DND-41 (cell line): ENCODE results near the gene LRRC25.

Experiments used
- EZH2 ChIP-seq: IDR thresholded peaks from 3 replicates; pipeline ENCODE4 v1.6.1; 2012; ENCODE audit warnings: borderline replicate concordance, low read depth, mild to moderate bottlenecking, moderate library complexity, low read length, inconsistent platforms; ENCODE audit not compliant: severe bottlenecking
- TF ChIP-seq, protein P1 (sequence below): IDR thresholded peaks from 2 replicates; pipeline ENCODE4 v1.5.1; 2012; ENCODE audit warnings: borderline replicate concordance, low read length, moderate library complexity, mild to moderate bottlenecking; ENCODE audit not compliant: poor library complexity, severe bottlenecking; ENCODE audit errors: extremely low read depth

DNA sequence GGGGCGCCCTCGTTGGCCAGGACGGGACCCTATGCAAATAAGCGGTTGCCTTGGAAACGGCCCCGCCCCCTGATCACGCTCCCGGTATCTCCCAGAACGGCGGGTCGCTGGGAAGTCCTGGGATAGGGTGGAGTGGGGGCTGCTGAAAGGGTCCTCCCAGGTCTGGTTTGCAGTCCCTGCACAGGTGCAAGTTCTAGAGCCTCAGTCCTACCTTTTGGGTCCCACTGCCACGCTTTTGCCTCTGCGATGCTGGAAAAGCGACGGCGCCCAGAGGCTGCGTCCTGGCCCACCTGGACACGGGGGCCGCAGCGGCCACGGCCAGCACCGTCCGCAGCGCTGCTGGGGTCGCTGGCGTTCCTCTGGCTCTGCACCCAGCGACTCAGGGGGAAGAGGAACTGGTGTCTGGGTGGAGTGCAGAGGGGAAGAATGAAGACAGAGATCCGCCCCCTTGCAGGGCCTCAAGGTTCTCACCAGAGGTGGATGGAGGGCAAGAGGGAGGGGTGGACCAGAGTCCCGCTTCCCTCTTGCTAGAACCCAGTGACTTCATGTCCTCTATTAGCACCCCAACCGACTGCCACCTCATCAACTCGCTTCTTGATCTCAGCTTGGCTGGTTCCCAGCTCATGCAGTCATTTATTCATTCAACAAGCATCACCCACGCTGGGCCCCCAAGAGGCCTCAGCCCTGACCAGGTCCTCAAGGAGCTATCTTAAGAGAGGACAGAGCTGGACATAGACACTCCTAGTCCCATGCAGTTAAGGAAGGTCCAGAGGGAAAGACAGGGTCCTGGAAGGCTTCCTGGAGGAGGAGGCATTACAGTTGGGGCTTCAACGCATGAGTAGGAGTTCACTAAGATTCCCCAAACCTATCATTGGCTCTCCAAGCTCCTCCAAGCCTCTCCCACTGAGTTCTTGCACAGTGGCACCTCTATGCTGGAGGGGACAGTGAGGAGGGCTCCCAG is at the start of gene LRRC25:
- TF ChIP-seq, protein P1, sequence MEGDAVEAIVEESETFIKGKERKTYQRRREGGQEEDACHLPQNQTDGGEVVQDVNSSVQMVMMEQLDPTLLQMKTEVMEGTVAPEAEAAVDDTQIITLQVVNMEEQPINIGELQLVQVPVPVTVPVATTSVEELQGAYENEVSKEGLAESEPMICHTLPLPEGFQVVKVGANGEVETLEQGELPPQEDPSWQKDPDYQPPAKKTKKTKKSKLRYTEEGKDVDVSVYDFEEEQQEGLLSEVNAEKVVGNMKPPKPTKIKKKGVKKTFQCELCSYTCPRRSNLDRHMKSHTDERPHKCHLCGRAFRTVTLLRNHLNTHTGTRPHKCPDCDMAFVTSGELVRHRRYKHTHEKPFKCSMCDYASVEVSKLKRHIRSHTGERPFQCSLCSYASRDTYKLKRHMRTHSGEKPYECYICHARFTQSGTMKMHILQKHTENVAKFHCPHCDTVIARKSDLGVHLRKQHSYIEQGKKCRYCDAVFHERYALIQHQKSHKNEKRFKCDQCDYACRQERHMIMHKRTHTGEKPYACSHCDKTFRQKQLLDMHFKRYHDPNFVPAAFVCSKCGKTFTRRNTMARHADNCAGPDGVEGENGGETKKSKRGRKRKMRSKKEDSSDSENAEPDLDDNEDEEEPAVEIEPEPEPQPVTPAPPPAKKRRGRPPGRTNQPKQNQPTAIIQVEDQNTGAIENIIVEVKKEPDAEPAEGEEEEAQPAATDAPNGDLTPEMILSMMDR, result no peak
- TF ChIP-seq EZH2, result no peak
